DOHH2 (cell line): Measurements from ENCODE around the gene CTSF.

Experiments
- EZH2phosphoT487 ChIP-seq: fragments of 200-600 bp; sonication (generic); IDR thresholded peaks from 2 replicates; pipeline ENCODE4 v1.6.1; 2017; ENCODE audit warnings: borderline replicate concordance, mild to moderate bottlenecking, antibody characterized with exemption, low read length, moderate library complexity, mixed read lengths
- TF ChIP-seq, protein P1 (sequence below): fragments of 200-600 bp; sonication (generic); IDR thresholded peaks from one replicate; pipeline ENCODE4 v1.5.1; 2014; ENCODE audit warnings: antibody characterized with exemption, mild to moderate bottlenecking, low read depth, low read length; ENCODE audit not compliant: poor library complexity, severe bottlenecking

DNA sequence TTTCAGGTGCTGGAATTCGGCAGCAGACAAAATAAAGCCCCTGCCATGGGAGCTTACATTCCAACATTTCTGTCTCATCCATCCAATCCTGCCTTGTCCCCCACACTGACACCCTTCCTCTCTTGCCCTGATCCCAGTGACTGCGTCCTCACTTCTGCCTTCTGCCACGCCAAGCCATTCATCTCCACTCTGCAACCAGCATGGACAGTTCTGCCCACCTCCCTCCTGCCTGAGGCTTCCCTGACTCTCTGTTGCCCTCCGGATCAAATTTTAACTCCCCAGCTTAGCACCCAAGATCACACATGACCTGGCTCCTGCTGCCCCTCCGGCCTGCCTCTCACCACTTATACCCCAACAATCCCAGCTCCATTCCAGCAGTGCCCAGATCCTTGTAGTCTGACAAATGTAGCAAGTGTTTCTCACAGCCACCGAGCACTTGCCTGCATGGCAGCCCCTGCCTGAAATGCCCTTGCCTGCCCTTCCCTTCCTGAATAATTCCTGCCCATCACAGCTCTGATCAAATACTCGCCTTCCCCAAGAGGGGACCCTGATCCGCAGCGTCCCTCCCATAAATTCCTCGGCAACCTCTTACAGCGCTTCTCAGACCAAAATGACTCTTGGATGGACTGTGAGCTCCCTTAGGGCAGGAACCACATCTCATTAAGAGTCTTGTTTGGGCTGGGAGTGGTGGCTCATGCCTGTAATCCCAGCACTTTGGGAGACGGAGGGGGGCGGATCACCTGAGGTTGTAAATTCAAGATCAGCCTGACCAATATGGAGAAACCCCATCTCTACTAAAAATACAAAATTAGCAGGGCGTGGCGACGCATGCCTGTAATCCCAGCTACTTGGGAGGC, 19.4 kb downstream of the CTSF start:
- TF ChIP-seq, protein P1, sequence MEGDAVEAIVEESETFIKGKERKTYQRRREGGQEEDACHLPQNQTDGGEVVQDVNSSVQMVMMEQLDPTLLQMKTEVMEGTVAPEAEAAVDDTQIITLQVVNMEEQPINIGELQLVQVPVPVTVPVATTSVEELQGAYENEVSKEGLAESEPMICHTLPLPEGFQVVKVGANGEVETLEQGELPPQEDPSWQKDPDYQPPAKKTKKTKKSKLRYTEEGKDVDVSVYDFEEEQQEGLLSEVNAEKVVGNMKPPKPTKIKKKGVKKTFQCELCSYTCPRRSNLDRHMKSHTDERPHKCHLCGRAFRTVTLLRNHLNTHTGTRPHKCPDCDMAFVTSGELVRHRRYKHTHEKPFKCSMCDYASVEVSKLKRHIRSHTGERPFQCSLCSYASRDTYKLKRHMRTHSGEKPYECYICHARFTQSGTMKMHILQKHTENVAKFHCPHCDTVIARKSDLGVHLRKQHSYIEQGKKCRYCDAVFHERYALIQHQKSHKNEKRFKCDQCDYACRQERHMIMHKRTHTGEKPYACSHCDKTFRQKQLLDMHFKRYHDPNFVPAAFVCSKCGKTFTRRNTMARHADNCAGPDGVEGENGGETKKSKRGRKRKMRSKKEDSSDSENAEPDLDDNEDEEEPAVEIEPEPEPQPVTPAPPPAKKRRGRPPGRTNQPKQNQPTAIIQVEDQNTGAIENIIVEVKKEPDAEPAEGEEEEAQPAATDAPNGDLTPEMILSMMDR = no peak
- no peak for TF ChIP-seq EZH2phosphoT487
